Measurements from ENCODE around the gene MBD6.
A peak's percentile ranks its signal among the peaks of the same experiment; 100 is the strongest.
"Not testable (repeated sequence)": the region's sequence is repeated elsewhere in the genome, so short reads cannot be mapped to it uniquely, and the experiment has no call there.

MBD6 gene

DNA sequence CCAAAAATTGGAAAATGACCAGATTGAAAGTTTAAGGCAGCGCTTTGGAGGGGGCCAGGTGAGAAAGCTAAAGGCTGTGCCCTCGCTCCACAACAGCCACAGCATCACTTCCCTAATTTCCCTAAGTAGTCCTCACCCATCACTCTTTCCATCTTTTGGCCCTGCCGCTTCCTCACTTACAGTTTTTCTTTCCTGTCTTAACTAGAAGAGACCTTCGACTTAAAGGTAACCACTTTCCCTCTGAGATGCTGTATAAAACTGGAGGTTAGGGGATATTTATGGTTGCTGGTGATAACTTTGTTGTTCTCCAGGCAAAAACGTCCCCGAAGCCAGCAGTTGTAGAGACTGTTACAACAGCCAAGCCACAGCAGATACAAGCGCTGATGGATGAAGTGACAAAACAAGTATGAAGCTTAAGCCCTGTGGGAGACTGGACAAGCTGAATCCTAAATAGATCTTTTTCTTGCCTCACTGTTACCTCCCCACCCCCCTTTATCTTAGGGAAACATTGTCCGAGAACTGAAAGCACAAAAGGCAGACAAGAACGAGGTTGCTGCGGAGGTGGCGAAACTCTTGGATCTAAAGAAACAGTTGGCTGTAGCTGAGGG is 6.6 kb upstream of the MBD6 start:
- TF ChIP-seq, protein P1, sequence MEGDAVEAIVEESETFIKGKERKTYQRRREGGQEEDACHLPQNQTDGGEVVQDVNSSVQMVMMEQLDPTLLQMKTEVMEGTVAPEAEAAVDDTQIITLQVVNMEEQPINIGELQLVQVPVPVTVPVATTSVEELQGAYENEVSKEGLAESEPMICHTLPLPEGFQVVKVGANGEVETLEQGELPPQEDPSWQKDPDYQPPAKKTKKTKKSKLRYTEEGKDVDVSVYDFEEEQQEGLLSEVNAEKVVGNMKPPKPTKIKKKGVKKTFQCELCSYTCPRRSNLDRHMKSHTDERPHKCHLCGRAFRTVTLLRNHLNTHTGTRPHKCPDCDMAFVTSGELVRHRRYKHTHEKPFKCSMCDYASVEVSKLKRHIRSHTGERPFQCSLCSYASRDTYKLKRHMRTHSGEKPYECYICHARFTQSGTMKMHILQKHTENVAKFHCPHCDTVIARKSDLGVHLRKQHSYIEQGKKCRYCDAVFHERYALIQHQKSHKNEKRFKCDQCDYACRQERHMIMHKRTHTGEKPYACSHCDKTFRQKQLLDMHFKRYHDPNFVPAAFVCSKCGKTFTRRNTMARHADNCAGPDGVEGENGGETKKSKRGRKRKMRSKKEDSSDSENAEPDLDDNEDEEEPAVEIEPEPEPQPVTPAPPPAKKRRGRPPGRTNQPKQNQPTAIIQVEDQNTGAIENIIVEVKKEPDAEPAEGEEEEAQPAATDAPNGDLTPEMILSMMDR (IDR thresholded peaks at IDR 0.05; ENCODE audit: low read depth, low read length, missing control alignments), result no peak
- no peak overlapping the region for H3K4me3 ChIP-seq (replicated peaks; ENCODE audit: low read depth, low read length)
- DNase-seq (ENCODE audit: extremely low read depth, low read depth), result no peak

GRCh38 chr12:57516617-57517153 is 5.9 kb upstream of the MBD6 start:
- no peak overlapping the region for H3K4me3 ChIP-seq (replicated peaks; ENCODE audit: low read depth, low read length)
- TF ChIP-seq, protein P1 (IDR thresholded peaks at IDR 0.05; ENCODE audit: low read depth, low read length, missing control alignments), result no peak
- DNase-seq (ENCODE audit: extremely low read depth, low read depth), result no peak

GRCh38 chr12:57517187-57517586 is 5.4 kb upstream of the MBD6 start:
- H3K4me3 ChIP-seq (replicated peaks; ENCODE audit: low read depth, low read length), result no peak overlapping the region
- no peak for DNase-seq (ENCODE audit: extremely low read depth, low read depth)
- TF ChIP-seq, protein P1 (IDR thresholded peaks at IDR 0.05; ENCODE audit: low read depth, low read length, missing control alignments), result no peak

- DNase-seq (ENCODE audit: extremely low read depth, low read depth), result not testable (repeated sequence)
- H3K4me3 ChIP-seq (replicated peaks; ENCODE audit: low read depth, low read length), result peak overlapping the region; percentile 69; the same call in 1 of the 2 replicates
Measured at GRCh38 chr12:57517718-57518117, 4.9 kb upstream of the MBD6 start.

DNA sequence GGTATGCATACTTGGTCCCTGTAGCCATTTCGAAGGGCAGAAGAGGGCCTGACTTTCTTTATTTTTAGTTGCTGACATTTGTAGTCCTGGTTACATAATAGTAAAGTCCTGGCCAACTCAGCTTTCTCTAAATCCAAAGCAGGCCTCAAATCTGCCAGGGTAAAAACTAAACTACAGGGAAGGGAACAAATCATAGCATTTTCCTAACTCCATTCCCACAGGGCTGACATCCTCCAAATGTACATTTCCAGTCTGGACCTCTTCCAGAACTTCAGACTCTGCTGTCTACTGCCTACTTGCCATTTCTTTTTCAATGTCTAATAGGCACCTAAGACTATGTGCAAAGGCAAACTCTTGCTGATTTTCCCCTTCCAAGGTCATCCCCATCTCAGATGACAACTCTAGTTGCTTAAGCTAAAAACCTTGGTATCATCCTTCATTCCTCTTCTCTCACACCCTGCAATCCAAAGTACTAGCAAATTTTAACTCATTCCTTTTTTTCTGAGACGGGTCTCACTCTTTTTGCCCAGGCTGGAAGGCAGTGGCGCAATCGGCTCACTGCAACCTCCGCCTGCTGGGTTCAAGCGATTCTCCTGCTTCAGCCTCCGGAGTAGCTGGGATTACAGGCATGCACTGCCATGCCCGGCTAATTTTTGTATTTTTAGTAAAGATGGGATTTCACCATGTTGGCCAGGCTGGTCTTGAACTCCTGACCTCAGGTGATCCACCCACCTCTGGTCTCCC is 4.3 kb upstream of the MBD6 start:
- peak overlapping the region; percentile 69 for H3K4me3 ChIP-seq (replicated peaks; ENCODE audit: low read depth, low read length)
- TF ChIP-seq, protein P1 (IDR thresholded peaks at IDR 0.05; ENCODE audit: low read depth, low read length, missing control alignments), result no peak
- no peak for DNase-seq (ENCODE audit: extremely low read depth, low read depth)

DNA sequence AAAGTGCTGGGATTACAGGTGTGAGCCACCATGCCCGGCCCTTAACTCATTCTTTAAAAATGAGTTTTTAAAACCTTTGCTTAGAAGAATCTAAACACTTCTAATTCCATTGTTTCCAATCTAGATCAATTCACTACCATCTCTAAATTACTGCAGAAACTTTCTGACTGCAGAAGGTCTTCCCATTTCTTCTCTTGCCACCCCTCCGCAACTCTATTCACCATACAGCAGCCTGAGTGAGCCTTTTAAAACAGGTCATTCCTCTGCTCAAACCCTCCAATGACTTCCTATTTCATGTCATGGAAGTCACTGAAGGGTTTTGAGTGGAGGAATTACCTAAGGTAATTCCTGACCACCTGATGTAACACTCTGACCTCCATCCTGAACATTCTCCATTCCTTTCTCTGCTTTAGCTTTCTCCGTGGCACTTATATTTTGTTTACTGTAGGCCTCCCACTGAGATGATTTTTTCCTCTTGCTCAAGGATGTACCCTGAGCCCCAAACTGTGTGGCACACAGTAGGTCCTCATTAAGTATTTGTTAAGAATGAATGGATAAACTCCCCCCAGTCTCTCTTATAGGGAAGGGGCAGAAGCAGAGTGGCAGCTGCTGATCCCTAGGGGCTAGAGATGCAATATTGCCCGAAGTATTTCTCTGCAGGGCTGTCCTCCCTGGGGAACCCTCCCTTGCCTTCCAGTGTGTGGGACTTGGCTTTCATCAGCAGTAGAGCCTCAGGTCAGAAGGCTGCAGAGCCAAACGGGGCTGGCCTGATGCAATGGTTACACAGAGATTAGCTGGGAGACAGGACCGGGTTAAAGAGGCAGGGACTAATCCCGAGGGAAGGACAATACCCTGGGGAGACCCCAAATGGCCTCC is 3.5 kb upstream of the MBD6 start:
- TF ChIP-seq, protein P1 (IDR thresholded peaks at IDR 0.05; ENCODE audit: low read depth, low read length, missing control alignments), result no peak
- no peak for DNase-seq (ENCODE audit: extremely low read depth, low read depth)
- peak overlapping the region; percentile 69 for H3K4me3 ChIP-seq (replicated peaks; ENCODE audit: low read depth, low read length)

DNA sequence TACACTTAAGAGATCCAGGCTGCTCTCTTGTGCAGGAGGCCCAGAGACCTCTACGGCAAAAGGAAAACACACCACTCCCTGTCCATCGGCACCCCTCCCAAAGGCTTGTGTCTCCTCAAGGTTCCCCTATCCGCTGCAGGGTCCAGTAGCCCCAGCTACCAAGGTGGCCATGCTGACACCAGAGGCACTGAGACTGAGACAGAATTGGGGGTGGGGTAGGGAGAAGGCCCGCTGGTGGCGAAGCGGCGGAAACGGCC is 2.9 kb upstream of the MBD6 start:
- DNase-seq (ENCODE audit: extremely low read depth, low read depth), result no peak

More for the DNA sequence above, 2.9 kb upstream of the MBD6 start:
- TF ChIP-seq, protein P1 (IDR thresholded peaks at IDR 0.05; ENCODE audit: low read depth, low read length, missing control alignments), result no peak
- H3K4me3 ChIP-seq (replicated peaks; ENCODE audit: low read depth, low read length), result peak overlapping the region; percentile 69

Measured in HFF-Myc (cell line).